SH-SY5Y (cell line): ENCODE measurements around the gene RAD54L2.

Experiments
- GATA2 ChIP-seq: IDR thresholded peaks from 2 replicates; pipeline ENCODE4 v1.6.1; 2011; ENCODE audit warnings: mild to moderate bottlenecking, low read depth, low read length
- GATA3 ChIP-seq: IDR thresholded peaks from 2 replicates; pipeline ENCODE4 v1.6.1; 2011; ENCODE audit warnings: low read depth, mild to moderate bottlenecking, low read length, moderate library complexity

GRCh38 chr3:51568996-51569395 lies 30.5 kb downstream of the RAD54L2 start:
- TF ChIP-seq GATA2 (no peak), GATA3 (no peak)
